Stomach (tissue), 4 donors: ENCODE data around the gene PLEKHF1.

Experiments
- CTCF ChIP-seq, 7 experiments: fragments of 450-650 bp in 4 of 7; fragments of 200-600 bp in 3 of 7; sonication (generic) in 3 of 7; IDR thresholded peaks; one replicate each; pipeline ENCODE4 v1.5.1; 2016 to 2019; ENCODE audit warnings: antibody characterized with exemption in 7 of 7, control low read depth in 2 of 7, mild to moderate bottlenecking in 1 of 7
- POLR2A ChIP-seq, 4 donors: fragments of 450-650 bp; IDR thresholded peaks; one replicate each; pipeline ENCODE4 v1.6.1; 2016; ENCODE audit warnings: antibody characterized with exemption in 4 of 4, control low read depth in 2 of 4, mild to moderate bottlenecking in 1 of 4, moderate library complexity in 1 of 4
- POLR2AphosphoS5 ChIP-seq, 3 donors: sonication (generic); formaldehyde crosslinking; IDR thresholded peaks; one replicate each; pipeline ENCODE4 v1.6.1; 2016; ENCODE audit warnings: antibody characterized with exemption in 3 of 3

GRCh38 chr19:29665826-29666577, 741 bp downstream of the PLEKHF1 start:
- peak; percentile 60 to 69 (median 65) for TF ChIP-seq POLR2AphosphoS5 (IDR thresholded peaks at IDR 0.05)
- no peak for TF ChIP-seq POLR2A (IDR thresholded peaks at IDR 0.05)
- no peak for TF ChIP-seq CTCF (IDR thresholded peaks at IDR 0.05)
